Heart left ventricle (tissue), 16 donors: ENCODE measurements around the gene SPC24. TPM values are rescaled to one million over a fixed set of nuclear protein-coding genes. Genes with fewer than 3 reads are reported as not detected.

Experiments used
- ATAC-seq, 4 donors: fragments of 200-7000 bp; cut with Tn5 transposase; one replicate each; pipeline ENCODE4 v1.9.1; 2020 to 2022; ENCODE audit warnings: moderate library complexity in 4 of 4, mild to moderate bottlenecking in 3 of 4, moderate number of reproducible peaks in 1 of 4
- DNase-seq, 5 donors: peaks; one replicate each; pipeline ENCODE4 v3.0.0-alpha.2; 2020
- H3K27ac ChIP-seq, 12 donors: fragments of 200-600 bp; sonication (generic) in 4 of 12; one replicate each; pipeline versions ENCODE4 v1.5.0 to v1.8.0; 2016 to 2022; ENCODE audit warnings: mild to moderate bottlenecking in 2 of 12
- H3K27me3 ChIP-seq, 9 donors: fragments of 200-600 bp; sonication (generic) in 2 of 9; one replicate each; pipeline versions ENCODE4 v1.5.1 to v1.8.0; 2016 to 2022; ENCODE audit warnings: mild to moderate bottlenecking in 3 of 9
- H3K36me3 ChIP-seq, 9 donors: fragments of 200-600 bp; sonication (generic) in 2 of 9; one replicate each; pipeline versions ENCODE4 v1.5.0 to v1.8.0; 2018 to 2022; ENCODE audit warnings: mild to moderate bottlenecking in 2 of 9
- H3K4me1 ChIP-seq, 12 donors: fragments of 200-600 bp; sonication (generic) in 4 of 12; one replicate each; pipeline versions ENCODE4 v1.5.0 to v1.8.0; 2016 to 2022; ENCODE audit warnings: mild to moderate bottlenecking in 3 of 12
- H3K4me3 ChIP-seq, 12 donors: fragments of 200-600 bp; sonication (generic) in 4 of 12; one replicate each; pipeline versions ENCODE4 v1.5.0 to v1.8.0; 2017 to 2022; ENCODE audit warnings: mild to moderate bottlenecking in 9 of 12, moderate library complexity in 4 of 12
- H3K9me3 ChIP-seq, 12 donors: fragments of 200-600 bp; sonication (generic) in 4 of 12; one replicate each; pipeline versions ENCODE4 v1.5.0 to v1.8.0; 2016 to 2022; ENCODE audit warnings: mild to moderate bottlenecking in 1 of 12
- CTCF ChIP-seq, 12 donors: fragments of 200-600 bp; sonication (generic) in 4 of 12; IDR thresholded peaks; one replicate each; pipeline versions ENCODE4 v1.5.0 to v1.8.0; 2018 to 2022; ENCODE audit warnings: antibody characterized with exemption in 12 of 12, mild to moderate bottlenecking in 5 of 12
- POLR2A ChIP-seq, 2 donors: fragments of 450-650 bp; IDR thresholded peaks; one replicate each; pipeline ENCODE4 v1.6.1; 2017; ENCODE audit warnings: antibody characterized with exemption in 2 of 2, mild to moderate bottlenecking in 2 of 2, moderate library complexity in 2 of 2
- WGBS, 4 donors: extraction: QIAGEN DNeasy Blood & Tissue Kit in 2 of 4; methylation state at CpG; one replicate each; pipeline versions ENCODE4 v1.1.5 to v1.1.7; 2013 to 2018; 5-methylcytosine and 5-hydroxymethylcytosine counted together
- intact Hi-C, 10 donors: fragments of 100-400 bp; cut with DNase I; formaldehyde crosslinking; loops; one replicate each; pipeline versions ENCODE4 v1.11.1 to v1.14.2; 2022
- polyA plus RNA-seq, 2 donors: library from polyadenylated mRNA; stranded (reverse); fragments of 200-250 nt; gene quantifications; one replicate each; pipeline ENCODE4 v1.2.3, GENCODE V29; 2013
- total RNA-seq, 9 donors: library from RNA; depleted of rRNA in 2 of 9; stranded (reverse); fragments of >200 nt in 2 of 9; fragmentation: NEBNext Ultra II Directional in 3 of 9; extraction: Animal tissue kit (Norgen Biotek cat#: 25700) in 3 of 9; gene quantifications; one replicate each; pipeline versions ENCODE4 v1.1.0 to v1.2.4, GENCODE V29; 2016 to 2023
- donor health status: ischemic (EF 13 %, LVEDD 7.1; RV severe dilation, severe dysfunction).
- donor health status: healthy with polysubstance abuse.
- donor health status: DM: no; HTN: yes; CAD: no.
- donor health status: DM: no; HTN: no; CAD: no.
- donor health status: ischemic (EF 25% LVEDD 6.9; RV normal size, moderate dysfunction).
- donor health status: ischemic (EF 25% LVEDD 5.7; RV mildly dilated, moderate dysfunction).
- donor health status: healthy.
- donor health status: DM: yes; HTN: yes; CAD: no.
- donor health status: ischemic (EF 35%, LVEDD 5.7; RV mildly dilated, moderate dysfunction).
- donor health status: nonischemic (EF 11% LVEDD 7.7; RV severe dilation, severe dysfunction).
- donor health status: DM: yes; HTN: yes; CAD: no.
- donor health status: PGD.
- donor health status: ischemic (EF 29% LVEDD 5.4; RV normal size, mild dysfunction).
- donor health status: nonischemic (EF 23%, LVEDD 6.1; RV moderate dilation, normal function).

The SPC24 gene
- total and polyA plus RNA-seq, 11 donors, result 1.4 to 10.7 (median 4.9) TPM

DNA sequence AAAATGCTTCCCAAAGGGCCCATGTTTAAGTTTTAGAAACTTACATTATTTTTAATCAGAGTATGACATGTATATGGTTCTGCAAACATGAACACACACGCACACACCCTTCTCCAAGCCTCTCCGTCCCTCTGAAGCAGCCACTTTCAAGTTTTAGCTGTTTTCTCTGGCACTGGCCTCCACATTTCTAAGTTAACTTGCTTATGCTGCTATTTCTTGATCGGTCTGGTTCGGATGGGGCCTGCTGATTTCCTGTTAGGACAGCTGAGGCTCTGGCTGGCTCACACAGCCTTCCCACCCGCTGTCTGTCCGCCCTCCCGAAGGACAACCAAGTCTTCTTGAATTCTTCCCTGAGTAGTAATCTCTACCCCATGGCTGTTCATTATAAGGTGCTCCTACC is 4.4 kb downstream of the SPC24 start:
- intact Hi-C loops, result no loop called here
- Histone ChIP-seq H3K9me3 (no peaks in the 10 kb centered on the region), H3K27me3 (no peaks in the 10 kb centered on the region), H3K4me1 (peaks cover 0 to 37% (median 18%) of the 10 kb centered on the region in 12 donors), H3K27ac (peak overlapping the region in 11 of 12 donors; percentile 33 to 93 (median 88)), H3K4me3 (no peak overlapping the region), H3K36me3 (no peaks in the 10 kb centered on the region)
- TF ChIP-seq POLR2A (IDR thresholded peaks at IDR 0.05), result no peak
- TF ChIP-seq CTCF (IDR thresholded peaks at IDR 0.05), result no peak
- peak in 2 of 4 donors; percentile 13 to 31 for ATAC-seq
- WGBS, 4 donors, result 68 to 77% (median 72%) methylated on average over 7 of the region's 7 CpGs
- peak in 4 of 5 donors; percentile 59 to 67 (median 62) for DNase-seq

GRCh38 chr19:11148001-11148400 is 7.6 kb downstream of the SPC24 start:
- intact Hi-C loops, result loop anchor here in 1 of 10 donors (5.0 kb wide), 1 partner anchor 44 kb away; no protein-coding TSS in a partner anchor
- ATAC-seq (no peak), DNase-seq (no peak)
- H3K4me3 ChIP-seq, result no peak overlapping the region
- peaks cover 0 to 5% (median 0%) of the 10 kb centered on the region in 12 donors for H3K9me3 ChIP-seq
- H3K4me1 ChIP-seq, result peaks cover 6 to 37% (median 23%) of the 10 kb centered on the region in 12 donors
- H3K36me3 ChIP-seq, result no peaks in the 10 kb centered on the region
- H3K27ac ChIP-seq, result no peak overlapping the region
- TF ChIP-seq POLR2A (IDR thresholded peaks at IDR 0.05) (no peak), CTCF (IDR thresholded peaks at IDR 0.05) (no peak)
- H3K27me3 ChIP-seq, result no peaks in the 10 kb centered on the region
- 81 to 87% (median 82%) methylated on average over 14 of the region's 14 CpGs for WGBS, 4 donors

DNA sequence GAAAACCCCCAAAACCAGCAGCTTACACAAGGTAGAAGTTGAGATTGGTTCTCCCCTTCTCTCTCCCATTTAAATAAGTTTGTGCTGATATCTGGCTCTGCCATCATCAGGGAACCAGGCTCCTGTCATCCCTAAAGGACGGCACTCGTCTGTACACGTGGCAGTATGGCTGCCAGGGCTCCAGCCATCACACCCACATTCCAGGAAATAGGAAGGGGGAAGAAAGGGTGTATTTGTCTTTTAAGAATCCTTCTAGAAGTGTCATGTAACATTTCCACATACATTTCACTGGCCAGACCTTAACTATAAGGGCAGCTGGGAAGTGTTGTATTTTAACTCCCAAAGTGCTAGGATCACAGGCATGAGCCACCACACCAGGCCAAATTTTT is 10.1 kb downstream of the SPC24 start:
- intact Hi-C loops, result loop anchor here in 1 of 10 donors (5.0 kb wide), 1 partner anchor 47 kb away; no protein-coding TSS in a partner anchor

More for the DNA sequence above, 10.1 kb downstream of the SPC24 start:
- Histone ChIP-seq H3K27me3 (no peaks in the 10 kb centered on the region), H3K4me3 (no peak overlapping the region), H3K36me3 (no peaks in the 10 kb centered on the region), H3K4me1 (peaks cover 20 to 34% (median 26%) of the 10 kb centered on the region in 12 donors), H3K27ac (peak overlapping the region in 3 of 12 donors; percentile 13 to 100 (median 31)), H3K9me3 (peaks cover 0 to 5% (median 0%) of the 10 kb centered on the region in 12 donors)
- TF ChIP-seq CTCF (IDR thresholded peaks at IDR 0.05) (no peak), POLR2A (IDR thresholded peaks at IDR 0.05) (no peak)
- WGBS, 4 donors, result 93 to 98% (median 96%) methylated on average over 3 of the region's 3 CpGs
- ATAC-seq, result no peak
- DNase-seq, result no peak
